Tibial nerve (tissue), 4 donors: Measurements from ENCODE around the gene NPHP4.

Experiments used
- EP300 ChIP-seq, 2 donors: sonication (generic); formaldehyde crosslinking; IDR thresholded peaks; one replicate each; pipeline ENCODE4 v1.6.1; 2017; ENCODE audit warnings: antibody characterized with exemption in 2 of 2, mild to moderate bottlenecking in 1 of 2
- TF ChIP-seq, protein P1 (sequence below), 5 experiments: fragments of 200-600 bp in 3 of 5; fragments of 450-650 bp in 2 of 5; sonication (generic) in 3 of 5; IDR thresholded peaks; one replicate each; pipeline ENCODE4 v1.5.1; 2016 to 2019; ENCODE audit warnings: antibody characterized with exemption in 5 of 5, mild to moderate bottlenecking in 3 of 5, moderate library complexity in 2 of 5

DNA sequence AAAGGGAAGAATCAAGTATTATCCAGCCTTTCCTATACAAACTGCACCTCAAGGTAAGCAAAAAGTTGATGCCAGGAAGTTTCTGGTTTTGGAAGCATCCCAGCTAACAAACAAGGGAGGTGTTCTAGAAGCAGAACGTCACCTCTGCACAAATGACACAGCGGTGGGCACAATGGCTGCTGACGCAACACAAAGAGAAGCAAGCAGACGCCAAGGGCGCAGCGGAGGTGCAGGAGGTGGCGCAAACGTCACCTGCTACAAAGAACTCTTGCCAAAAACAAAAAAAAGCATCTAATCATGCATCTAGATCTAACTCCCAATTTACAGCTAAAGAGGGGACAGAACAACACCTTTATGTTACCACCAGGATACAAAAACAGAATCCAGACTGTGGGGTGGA is 88.5 kb downstream of the NPHP4 start:
- TF ChIP-seq, protein P1, sequence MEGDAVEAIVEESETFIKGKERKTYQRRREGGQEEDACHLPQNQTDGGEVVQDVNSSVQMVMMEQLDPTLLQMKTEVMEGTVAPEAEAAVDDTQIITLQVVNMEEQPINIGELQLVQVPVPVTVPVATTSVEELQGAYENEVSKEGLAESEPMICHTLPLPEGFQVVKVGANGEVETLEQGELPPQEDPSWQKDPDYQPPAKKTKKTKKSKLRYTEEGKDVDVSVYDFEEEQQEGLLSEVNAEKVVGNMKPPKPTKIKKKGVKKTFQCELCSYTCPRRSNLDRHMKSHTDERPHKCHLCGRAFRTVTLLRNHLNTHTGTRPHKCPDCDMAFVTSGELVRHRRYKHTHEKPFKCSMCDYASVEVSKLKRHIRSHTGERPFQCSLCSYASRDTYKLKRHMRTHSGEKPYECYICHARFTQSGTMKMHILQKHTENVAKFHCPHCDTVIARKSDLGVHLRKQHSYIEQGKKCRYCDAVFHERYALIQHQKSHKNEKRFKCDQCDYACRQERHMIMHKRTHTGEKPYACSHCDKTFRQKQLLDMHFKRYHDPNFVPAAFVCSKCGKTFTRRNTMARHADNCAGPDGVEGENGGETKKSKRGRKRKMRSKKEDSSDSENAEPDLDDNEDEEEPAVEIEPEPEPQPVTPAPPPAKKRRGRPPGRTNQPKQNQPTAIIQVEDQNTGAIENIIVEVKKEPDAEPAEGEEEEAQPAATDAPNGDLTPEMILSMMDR (IDR thresholded peaks at IDR 0.05) = no peak
- no peak for TF ChIP-seq EP300 (IDR thresholded peaks at IDR 0.05)
